HT1080 (cell line): ENCODE data around the gene STEEP1. TPM values are rescaled to one million over a fixed set of nuclear protein-coding genes. Genes with fewer than 3 reads are reported as not detected.

Experiments used
- DNase-seq: peaks from one replicate; pipeline ENCODE4 v3.0.0-alpha.2; 2015; ENCODE audit warnings: low read depth
- polyA plus RNA-seq, 2 experiments: library from polyadenylated mRNA; depleted of rRNA; stranded (reverse); fragments of >200 nt; gene quantifications; 2 replicates each; pipeline ENCODE4 v1.2.3, GENCODE V29; 2015
- total RNA-seq: library from RNA; depleted of rRNA; stranded (reverse); fragments of >200 nt; shearing (Covaris generic); gene quantifications from 2 replicates; pipeline ENCODE4 v1.2.3, GENCODE V29; 2014; rRNA removed

STEEP1 gene
- 45.4 and 50.0 TPM in 2 replicates for total RNA-seq
- 20.5 and 21.1 TPM in 2 replicates for polyA plus RNA-seq (2015; cell fraction: cytosol; rRNA removed)
- 20.7 and 22.2 TPM in 2 replicates for polyA plus RNA-seq (2015; cell fraction: nucleus; rRNA removed)

DNA sequence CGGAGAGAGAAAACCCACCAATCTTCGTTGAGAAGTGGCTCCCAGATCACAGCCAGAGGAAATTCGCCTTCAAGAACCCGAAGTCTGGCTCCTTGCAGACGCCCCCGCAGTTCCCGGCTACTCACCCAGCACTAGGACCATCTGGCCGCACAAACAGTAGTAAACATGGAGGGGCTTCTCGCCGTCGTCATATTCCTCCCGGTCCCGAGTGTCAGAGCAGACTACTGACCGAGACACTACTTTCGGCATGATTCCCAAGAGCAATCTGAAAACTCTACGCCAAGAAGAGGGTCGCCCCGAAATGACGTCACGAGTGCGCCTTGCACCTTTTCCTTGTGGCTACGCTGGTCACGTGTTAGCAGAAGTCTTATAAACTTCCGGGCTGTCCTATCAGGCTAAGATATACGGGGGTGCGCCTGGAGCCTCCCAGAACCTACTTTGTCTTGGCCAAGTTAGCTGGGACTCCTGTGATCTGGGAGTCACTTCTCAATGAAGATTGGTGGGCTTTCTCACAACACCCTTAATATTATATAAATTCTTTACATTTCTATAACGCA is at the start of gene STEEP1:
TSS of gene STEEP1 (minus strand) at position 303 of the 557 bp plus-strand sequence. CDS start at position 249, 54 bp downstream.
- DNase-seq, result peak; percentile 87

DNA sequence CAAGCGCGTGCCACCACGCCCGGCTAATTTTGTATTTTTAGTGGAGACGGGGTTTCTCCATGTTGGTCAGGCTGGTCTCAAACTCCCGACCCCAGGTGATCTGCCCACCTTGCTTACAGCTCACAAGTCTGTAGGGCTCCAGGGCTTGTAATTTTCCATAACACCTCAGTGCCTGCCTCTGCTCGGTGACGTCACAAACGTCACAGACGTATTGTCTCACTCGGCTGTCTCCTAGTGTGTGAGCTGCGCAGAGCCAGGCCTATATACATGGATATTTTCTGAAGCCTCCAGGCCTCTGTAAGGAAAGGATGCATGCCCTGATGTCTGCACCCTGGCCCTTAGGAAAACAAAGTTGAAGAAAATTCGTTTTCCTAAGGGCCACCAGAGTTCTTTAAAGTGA is 49.6 kb upstream of the STEEP1 start:
- no peak for DNase-seq

DNA sequence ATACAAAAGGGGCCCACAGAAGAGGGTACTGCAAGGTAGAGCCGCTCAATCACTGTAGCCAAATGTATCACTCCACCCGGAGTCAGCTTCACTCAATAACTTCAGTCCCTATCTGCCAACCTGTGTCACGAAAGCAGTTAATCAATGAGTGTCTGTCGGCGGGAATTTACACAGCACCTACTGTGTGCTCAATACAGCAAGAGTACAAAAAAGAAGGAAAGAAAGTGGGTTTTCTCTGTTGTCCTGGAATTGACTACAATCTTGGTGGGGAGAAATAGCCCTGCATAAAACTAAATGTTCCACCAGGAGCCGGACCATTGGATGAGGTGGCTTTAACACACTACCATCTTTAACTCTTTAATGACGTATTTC is 41.8 kb upstream of the STEEP1 start:
- DNase-seq, result no peak

DNA sequence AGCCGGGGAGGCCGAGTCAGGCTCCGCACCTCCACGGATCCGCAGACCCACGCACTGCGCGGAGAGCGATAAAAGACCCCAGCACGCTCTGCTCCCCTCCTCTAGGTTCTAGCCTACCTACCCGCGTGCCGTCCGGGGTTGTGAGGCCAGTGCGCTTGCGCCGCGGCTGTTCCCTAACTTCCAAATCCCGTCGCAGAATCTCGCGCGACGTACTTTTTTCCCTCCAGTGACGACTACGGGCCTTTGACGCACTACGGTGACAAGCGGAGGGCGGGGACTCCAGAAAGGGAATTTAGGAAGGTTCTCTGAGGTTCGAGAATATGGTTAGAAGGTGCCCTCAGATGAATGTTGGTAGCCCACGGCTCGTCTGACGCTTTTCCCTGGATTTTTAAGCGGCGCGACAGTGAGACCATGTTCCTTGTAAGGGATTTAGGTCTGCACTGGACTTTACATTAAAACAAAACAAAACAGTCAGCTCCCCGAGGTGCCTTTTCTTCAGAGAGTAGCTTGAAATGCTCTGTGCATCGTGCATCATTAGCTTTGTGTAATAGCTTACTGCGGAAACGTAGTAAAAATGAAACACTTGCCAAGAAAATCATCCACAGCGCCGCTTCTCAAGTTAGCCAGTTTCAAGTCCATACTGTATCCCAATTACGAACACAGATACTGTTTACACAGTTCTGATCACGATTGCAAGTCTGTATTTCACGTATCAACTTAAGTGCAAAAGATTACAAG is 41.2 kb upstream of the STEEP1 start, which contains the start of gene NKRF:
TSS of gene NKRF (minus strand) at position 145 of the 738 bp plus-strand sequence.
- DNase-seq, result peak; percentile 81

DNA sequence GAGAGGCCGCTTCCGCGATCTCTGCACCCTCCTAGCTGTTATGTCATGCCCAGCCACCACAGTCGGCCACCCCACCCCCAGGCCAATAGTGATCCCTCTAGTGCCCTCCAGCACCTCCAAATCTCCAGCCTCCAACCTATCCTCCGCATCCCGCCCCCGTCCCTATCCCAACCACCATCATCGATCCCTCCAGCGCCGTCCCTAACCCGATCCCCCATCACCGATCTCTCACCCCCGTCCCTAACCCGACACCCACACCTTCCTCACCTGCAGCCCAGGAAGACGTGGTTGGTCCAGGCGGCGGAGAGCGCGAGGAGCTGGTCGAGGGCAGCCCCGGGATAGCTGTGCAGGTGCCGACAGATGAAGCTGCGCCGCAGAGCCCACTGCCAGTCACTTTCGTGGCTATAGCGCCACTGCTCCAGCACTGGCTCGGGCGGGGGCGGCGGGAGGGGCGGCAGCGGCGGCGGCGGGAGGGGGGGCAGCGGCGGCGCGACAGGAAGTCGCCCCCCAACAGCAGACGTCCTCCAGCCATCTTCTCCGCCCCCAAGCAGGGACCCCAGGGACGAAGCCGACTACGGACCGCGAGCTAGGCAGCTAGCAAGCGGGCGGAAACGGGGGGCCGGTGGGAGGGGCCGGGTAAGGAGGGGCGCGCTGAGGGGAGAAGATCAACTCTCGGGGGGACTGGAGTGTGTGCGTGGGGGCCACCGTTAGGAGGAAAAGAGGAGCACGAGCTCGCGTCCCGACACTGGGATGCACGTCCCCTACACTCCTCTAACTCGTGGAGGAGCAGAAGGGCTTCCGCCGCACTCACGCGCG is 40.5 kb upstream of the STEEP1 start:
- no peak for DNase-seq

DNA sequence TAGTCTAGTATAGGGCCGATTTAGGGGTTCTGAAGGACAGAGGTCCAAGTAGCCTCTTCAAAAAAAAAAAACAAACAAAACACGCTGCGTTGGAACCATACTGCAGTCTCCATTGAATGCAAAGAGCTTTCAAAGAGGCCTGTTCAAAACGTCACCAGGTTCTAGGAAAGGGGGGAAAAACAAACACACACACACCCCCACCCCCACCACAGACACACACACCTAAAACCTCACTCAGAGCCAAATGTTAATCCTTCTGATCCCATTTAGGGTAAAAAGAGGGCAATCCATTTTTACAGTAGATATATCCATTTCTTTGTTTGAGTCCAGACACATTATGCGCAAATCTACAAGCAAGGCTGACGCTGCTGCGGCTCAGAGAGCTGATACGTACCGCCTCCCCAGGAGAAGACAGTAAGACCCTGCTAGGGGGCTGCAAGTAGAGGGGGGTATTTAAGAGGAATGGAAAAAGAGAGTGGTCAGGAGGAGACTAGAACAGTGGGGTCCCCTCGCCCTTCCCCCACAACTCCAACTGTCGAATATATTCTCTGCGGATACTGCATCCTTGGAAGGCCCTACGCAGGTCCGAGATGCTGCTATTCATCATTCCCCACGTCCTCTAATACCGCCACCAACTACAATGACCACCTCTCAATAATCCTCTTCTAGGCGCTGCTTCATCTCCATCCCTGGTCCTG is 39.7 kb upstream of the STEEP1 start:
- DNase-seq, result no peak

DNA sequence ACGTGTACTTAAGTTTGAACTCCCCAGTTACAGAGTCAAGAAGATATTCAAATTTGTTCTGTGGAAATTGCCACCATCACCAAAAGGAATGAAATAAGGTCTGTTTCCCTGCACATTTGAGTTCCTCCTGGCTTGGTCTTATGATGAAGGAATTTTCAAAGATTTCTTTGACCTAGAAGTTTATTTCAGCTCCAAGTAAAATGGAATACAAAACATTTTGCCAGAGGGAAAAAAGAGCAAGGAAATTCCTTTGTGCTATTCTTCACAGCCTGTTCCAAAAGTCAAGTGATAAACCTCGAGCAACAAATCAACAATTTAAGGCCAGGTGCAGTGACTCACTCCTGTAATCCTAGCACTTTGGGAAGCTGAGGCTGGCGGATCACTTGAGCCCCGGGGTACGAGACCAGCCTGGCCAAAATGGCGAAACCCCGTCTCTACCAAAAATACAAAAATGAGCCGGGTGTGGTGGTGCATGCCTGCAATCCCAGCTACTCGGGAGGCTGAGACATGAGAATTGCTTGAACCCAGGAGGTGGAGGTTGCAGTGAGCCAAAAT is 37.6 kb upstream of the STEEP1 start:
- no peak for DNase-seq

DNA sequence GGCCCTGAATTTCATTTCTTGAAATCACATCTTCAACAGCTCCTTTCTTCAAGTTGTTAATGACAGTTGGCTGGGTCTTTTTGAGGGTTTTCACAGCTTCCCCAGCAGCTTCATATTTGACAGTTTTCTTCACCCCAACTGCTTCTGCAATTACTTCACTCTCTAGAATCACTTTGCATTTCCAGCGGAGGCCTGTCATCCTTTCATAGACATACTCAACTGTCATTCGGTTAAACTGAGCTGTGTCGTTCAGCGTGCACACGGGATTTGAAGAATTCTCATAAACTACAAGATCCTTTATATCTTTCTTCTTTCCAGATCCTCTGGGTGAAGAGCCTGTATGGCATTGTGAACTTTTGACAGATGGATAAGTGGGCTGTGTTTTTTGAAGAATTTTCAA is 24.6 kb upstream of the STEEP1 start:
- no peak for DNase-seq

DNA sequence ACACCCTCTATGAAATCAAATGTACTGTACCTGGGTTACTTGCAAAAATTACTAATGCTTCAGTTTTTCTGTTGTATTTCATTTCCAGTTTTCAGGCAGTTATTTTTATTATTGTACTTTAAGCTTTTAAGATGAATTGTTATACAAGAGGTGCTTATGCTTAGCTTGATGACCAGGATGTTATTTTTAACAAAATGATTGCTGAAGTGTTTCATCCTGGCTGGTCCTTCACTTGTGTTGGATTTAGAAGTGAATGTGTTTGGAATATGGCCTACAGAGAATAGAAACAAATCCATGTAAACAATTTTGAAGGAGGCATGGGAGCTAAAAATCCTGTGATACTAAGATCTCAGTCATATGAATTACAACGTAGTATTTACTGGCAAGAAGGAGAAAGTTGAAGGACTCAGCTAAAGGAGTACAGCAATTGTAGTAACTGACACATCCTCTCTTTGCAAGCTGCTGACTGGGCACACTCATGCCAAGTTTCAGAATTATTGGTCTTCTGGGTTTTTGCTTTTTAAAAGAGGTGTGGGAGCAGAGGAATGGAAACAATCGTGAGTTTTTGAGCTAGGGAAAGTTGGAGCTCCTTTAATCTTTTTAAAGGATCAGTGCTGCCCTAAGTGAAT is 18.3 kb upstream of the STEEP1 start:
- no peak for DNase-seq

DNA sequence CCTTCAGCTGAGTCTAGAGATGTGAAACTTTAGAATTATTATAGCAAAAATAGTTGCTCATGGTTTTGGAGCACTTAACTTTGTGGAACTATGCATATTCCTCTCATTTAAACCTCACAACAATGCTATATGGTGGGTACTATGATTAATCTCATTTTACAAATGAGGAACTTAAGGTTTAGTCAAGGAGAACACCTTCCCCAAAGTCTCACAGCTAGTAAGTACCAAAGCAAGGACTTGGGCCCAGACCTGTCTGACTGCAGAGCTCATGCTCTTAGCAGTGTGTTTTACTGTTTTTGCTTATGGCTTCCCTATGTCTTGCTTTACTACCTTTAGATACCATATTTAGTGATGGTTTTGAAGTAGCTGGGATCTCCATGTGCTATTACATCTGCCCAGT is 14.2 kb upstream of the STEEP1 start:
- no peak for DNase-seq

DNA sequence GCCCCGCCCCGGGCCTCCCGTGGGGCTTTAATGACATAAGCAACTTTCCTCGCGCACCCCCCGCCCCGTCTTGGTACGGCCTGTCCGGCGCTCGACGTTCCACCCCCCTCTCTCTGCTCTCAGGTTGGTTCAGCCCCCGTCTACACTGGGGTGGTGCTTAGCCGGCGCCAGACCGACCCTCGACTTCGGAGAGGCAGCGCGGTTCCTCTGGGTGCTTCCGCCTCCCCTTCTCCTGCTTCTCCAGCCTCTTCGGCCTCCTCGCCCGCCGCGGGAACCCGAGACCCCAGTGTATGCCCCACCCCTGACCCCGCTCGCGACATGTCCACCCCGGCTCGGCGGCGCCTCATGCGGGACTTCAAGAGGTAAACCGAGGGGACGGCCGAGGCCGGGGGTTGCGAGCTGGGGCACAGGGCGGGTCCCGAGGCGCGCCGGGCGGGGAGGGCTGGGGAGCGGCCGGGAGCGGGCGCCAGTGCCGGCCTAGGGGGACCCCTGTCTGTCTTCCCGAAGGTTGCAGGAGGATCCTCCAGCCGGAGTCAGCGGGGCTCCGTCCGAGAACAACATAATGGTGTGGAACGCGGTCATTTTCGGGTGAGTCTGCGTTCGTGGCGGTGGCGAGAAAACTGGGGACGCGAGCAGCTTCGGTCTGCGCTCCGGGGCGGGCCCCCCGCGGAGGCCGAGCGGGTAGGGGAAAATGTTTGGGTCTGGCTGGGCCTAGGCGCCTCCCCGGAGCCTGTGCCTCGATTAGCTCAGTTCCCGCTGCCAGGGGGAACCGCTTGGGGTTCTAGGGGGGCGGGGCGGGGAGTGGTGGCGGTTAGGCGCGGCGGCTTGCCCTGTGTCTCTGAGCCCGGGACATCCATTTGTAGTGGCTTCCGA is 9.4 kb upstream of the STEEP1 start, which contains the start of gene UBE2A:
TSS of gene UBE2A (plus strand) at position 170 of the 873 bp plus-strand sequence. CDS start at position 319, 149 bp downstream.
- peak; percentile 85 for DNase-seq

DNA sequence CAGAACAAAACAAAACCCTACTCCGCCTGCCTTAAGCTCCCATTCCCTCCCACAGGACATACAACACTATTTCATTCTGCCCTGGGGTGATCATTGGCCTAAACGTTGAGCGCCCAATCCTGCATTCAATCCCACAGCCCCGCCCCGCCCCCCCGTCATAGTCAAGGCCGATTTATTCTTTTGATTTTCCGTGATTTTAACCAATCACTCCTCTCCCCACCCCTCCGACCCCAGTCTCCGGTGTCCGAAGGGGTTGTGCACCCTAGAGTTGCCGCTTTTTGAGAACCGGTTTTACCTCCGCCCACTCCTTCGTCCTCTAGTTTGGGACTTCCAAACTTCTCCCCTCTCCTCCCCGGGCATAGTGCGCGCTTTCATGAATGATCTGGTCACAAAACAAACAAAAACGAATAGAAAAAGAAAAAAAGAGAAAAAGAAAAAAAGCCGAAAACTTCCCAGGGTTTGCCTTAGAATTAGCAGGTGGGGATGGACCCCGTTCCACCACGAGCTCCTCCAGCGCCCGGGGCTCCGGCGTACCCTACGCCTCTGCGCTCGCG is 8.7 kb upstream of the STEEP1 start:
- no peak for DNase-seq

DNA sequence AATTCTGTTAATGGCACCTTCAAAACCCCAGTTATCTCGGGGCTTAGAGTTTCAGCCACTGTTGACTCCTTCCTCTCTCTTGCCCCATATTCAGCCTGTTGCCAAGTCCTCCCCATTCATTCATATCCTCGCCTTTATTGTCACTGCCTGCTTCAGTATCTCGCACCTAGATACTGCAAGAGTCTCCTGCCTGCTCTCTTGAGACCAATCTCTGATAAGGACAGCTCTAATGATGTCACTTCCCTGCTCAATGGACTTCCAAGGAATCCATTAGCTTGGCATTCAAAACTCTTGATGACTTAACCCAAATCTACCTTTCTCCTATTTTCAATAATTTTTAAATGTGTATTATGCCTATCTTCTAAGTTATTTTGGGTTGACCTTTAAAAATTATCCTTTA is 8.0 kb upstream of the STEEP1 start:
- no peak for DNase-seq

DNA sequence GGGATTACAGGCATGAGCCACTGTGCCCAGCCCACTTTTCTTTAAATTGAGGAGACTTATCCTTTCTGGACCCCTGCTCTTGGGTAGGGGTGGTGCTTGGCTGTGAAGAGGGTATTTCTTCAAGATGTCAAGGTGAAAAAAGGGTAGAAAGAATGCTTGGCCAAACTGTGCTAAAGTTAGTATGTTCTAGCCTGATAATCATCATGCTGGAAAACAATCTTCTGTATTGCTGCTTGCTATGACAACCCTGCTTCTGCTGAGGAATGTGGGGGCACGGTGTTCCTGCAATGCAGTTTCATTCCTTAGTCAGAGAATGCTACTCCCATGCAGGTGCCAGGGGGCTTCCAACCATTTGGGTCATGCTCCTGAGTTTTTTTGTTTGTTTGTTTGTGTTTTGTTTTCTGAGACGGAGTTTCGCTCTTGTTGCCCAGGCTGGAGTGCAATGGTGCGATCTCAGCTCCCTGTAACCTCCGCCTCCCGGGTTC is 5.2 kb upstream of the STEEP1 start:
- no peak for DNase-seq

DNA sequence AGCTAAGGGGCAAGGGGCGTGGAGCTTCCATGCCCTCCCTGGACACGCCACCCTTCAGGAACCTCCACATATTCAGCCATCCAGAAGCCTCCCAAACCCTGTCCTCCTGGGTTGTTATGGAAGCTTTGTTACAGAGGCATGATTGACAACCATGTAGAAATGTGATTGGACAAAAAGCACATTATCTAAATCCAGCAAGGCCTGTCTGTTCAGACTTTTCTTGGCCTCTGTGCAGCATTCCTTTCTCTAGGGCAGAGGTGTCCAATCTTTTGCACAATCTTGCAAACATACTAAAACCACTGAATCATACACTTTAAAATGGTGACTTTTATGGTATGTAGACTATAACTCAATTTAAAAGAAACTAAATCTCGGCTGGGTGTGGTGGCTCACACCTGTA is 12.7 kb downstream of the STEEP1 start:
- no peak for DNase-seq

DNA sequence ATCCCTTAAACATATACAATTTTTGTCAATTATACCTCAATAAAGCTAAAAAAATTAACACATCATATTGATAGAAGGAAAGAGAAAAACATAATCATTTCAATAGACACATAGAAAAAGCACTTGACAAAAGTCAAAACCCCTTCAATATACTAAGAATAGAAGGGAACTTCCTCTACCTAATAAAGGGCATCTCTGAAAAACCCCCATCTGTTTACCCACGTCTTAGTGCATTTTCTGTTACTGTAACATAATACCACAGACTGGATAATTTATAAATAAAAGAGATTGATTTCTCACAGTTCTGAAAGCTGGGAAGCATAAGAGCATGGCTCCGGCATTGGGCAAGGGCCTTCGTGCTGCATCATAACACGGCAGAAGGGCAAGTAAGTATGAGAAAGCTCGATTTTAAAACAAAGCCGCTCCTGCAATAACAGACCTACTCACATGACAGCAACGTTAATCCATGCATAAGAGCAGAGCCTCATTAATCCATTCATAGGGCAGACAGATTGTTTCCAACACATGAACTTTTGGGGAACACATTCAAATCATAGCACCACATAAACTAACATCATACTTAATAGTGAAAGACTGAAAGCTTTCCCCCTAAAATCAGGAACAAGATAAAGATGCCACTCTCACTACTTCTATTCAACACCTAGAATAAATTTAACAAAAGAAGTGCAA is 15.7 kb downstream of the STEEP1 start:
- no peak for DNase-seq

DNA sequence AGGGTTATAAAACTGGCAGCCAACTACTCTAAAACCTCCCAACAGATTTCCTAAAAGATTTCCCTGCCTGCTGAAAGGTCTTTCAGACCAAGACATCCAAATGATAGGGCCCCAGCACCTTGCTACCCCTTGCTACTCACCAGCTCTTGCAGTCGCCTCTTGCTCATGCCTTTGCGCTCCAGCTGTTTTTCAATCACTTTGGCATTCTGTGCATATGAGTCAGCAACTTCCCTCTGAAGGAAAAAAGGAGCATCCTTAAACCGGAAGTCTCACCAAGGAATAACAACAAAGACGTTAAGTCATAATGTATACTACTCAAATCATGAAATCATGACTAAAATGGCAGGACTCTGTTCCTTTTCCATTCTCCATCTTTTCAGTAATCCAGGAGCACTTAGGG is 24.0 kb downstream of the STEEP1 start:
- DNase-seq, result peak; percentile 80

DNA sequence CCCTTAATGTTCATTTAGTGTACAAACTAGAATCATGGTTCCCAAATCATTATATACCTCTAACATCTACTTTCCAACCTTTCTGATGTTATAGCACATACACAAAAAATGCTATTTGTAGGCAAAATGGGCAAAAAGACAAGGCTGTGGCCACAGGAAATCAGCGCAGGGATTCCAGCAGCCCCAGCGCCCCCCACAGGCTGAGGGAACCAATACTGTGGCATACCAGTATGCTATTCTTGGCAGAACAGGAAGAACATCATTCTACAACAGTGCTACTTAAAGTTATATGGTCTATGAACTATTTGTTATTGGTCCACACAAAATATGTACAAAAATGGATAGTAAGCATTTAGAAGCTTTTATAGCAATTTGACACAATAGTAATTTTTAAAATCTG is 25.3 kb downstream of the STEEP1 start:
- DNase-seq, result no peak
